Rectal smooth muscle tissue (tissue), 1 donor: ENCODE data around the gene RGS16.

Experiments used
- H3K27ac ChIP-seq: one replicate; pipeline ENCODE4 v1.7.0; 2013; ENCODE audit warnings: low read depth, low read length, inconsistent platforms
- H3K27me3 ChIP-seq: one replicate; pipeline ENCODE4 v1.7.0; 2013; ENCODE audit warnings: low read length; ENCODE audit not compliant: control insufficient read depth, insufficient read depth
- H3K36me3 ChIP-seq: one replicate; pipeline ENCODE4 v1.7.0; 2013; ENCODE audit warnings: low read length; ENCODE audit not compliant: control insufficient read depth, insufficient read depth
- H3K4me1 ChIP-seq: one replicate; pipeline ENCODE4 v1.7.0; 2013; ENCODE audit warnings: low read length; ENCODE audit not compliant: control insufficient read depth, insufficient read depth
- H3K4me3 ChIP-seq: one replicate; pipeline ENCODE4 v1.7.0; 2013; ENCODE audit warnings: low read length
- H3K9ac ChIP-seq: one replicate; pipeline ENCODE4 v1.7.0; 2013; ENCODE audit warnings: low read length

RGS16 gene

GRCh38 chr1:182604175-182605164 is at the start of gene RGS16:
TSS of gene RGS16 (minus strand) at chr1:182604389. CDS start at chr1:182604259, 130 bp downstream.
- Histone ChIP-seq H3K4me1 (peaks cover 5% of the 10 kb centered on the region), H3K9ac (peak within 1 kb of the TSS; percentile 53), H3K4me3 (peak within 1 kb of the TSS; percentile 80), H3K36me3 (peaks cover 2% of the 10 kb centered on the region), H3K27ac (peak within 1 kb of the TSS; percentile 58), H3K27me3 (no peaks in the 10 kb centered on the region)

GRCh38 chr1:182653986-182654385 is 49.8 kb upstream of the RGS16 start:
- H3K9ac ChIP-seq = no peak overlapping the region
- no peak overlapping the region for H3K27ac ChIP-seq
- H3K27me3 ChIP-seq = no peaks in the 10 kb centered on the region
- H3K4me1 ChIP-seq = no peaks in the 10 kb centered on the region
- H3K4me3 ChIP-seq = no peak overlapping the region
- no peaks in the 10 kb centered on the region for H3K36me3 ChIP-seq

- H3K4me3 ChIP-seq = no peak overlapping the region
- H3K27ac ChIP-seq = no peak overlapping the region
- no peaks in the 10 kb centered on the region for H3K4me1 ChIP-seq
- no peaks in the 10 kb centered on the region for H3K36me3 ChIP-seq
- H3K27me3 ChIP-seq = no peaks in the 10 kb centered on the region
- H3K9ac ChIP-seq = no peak overlapping the region
These were observed 48.7 kb upstream of the RGS16 start for GRCh38 chr1:182652933-182653332.

- H3K4me1 ChIP-seq = no peaks in the 10 kb centered on the region
- H3K4me3 ChIP-seq = no peak overlapping the region
- no peaks in the 10 kb centered on the region for H3K27me3 ChIP-seq
- H3K36me3 ChIP-seq = no peaks in the 10 kb centered on the region
- H3K27ac ChIP-seq = no peak overlapping the region
- no peak overlapping the region for H3K9ac ChIP-seq
These were observed 47.1 kb upstream of the RGS16 start for GRCh38 chr1:182651339-182651724.

- Histone ChIP-seq H3K27ac (no peak overlapping the region), H3K9ac (no peak overlapping the region), H3K4me3 (no peak overlapping the region), H3K36me3 (no peaks in the 10 kb centered on the region), H3K4me1 (no peaks in the 10 kb centered on the region), H3K27me3 (no peaks in the 10 kb centered on the region)
These were observed 46.6 kb upstream of the RGS16 start for GRCh38 chr1:182650678-182651338.

GRCh38 chr1:182649041-182649440 is 44.9 kb upstream of the RGS16 start:
- Histone ChIP-seq H3K27ac (no peak overlapping the region), H3K4me3 (no peak overlapping the region), H3K36me3 (no peaks in the 10 kb centered on the region), H3K27me3 (no peaks in the 10 kb centered on the region), H3K9ac (no peak overlapping the region), H3K4me1 (no peaks in the 10 kb centered on the region)

GRCh38 chr1:182646739-182647138 is 42.5 kb upstream of the RGS16 start:
- H3K27ac ChIP-seq = no peak overlapping the region
- no peaks in the 10 kb centered on the region for H3K27me3 ChIP-seq
- no peak overlapping the region for H3K4me3 ChIP-seq

GRCh38 chr1:182644886-182645285 is 40.7 kb upstream of the RGS16 start:
- no peak overlapping the region for H3K9ac ChIP-seq
- H3K4me1 ChIP-seq = no peaks in the 10 kb centered on the region
- H3K27ac ChIP-seq = no peak overlapping the region
- H3K4me3 ChIP-seq = no peak overlapping the region
- H3K36me3 ChIP-seq = no peaks in the 10 kb centered on the region
- no peaks in the 10 kb centered on the region for H3K27me3 ChIP-seq

More at GRCh38 chr1:182646739-182647138, 42.5 kb upstream of the RGS16 start:
- no peaks in the 10 kb centered on the region for H3K36me3 ChIP-seq
- no peaks in the 10 kb centered on the region for H3K4me1 ChIP-seq
- H3K9ac ChIP-seq = no peak overlapping the region

GRCh38 chr1:182643699-182644098 is 39.5 kb upstream of the RGS16 start:
- H3K27ac ChIP-seq = no peak overlapping the region
- H3K36me3 ChIP-seq = no peaks in the 10 kb centered on the region
- H3K4me3 ChIP-seq = no peak overlapping the region

GRCh38 chr1:182642461-182642860 is 38.3 kb upstream of the RGS16 start:
- Histone ChIP-seq H3K9ac (no peak overlapping the region), H3K27ac (no peak overlapping the region), H3K27me3 (no peaks in the 10 kb centered on the region), H3K4me1 (no peaks in the 10 kb centered on the region), H3K4me3 (no peak overlapping the region), H3K36me3 (no peaks in the 10 kb centered on the region)

More at GRCh38 chr1:182643699-182644098, 39.5 kb upstream of the RGS16 start:
- no peak overlapping the region for H3K9ac ChIP-seq
- no peaks in the 10 kb centered on the region for H3K4me1 ChIP-seq
- H3K27me3 ChIP-seq = no peaks in the 10 kb centered on the region

GRCh38 chr1:182641561-182641960 is 37.4 kb upstream of the RGS16 start:
- H3K4me3 ChIP-seq = no peak overlapping the region
- H3K36me3 ChIP-seq = no peaks in the 10 kb centered on the region
- H3K27me3 ChIP-seq = no peaks in the 10 kb centered on the region
- H3K9ac ChIP-seq = no peak overlapping the region
- H3K27ac ChIP-seq = no peak overlapping the region
- H3K4me1 ChIP-seq = no peaks in the 10 kb centered on the region

- no peaks in the 10 kb centered on the region for H3K36me3 ChIP-seq
- no peak overlapping the region for H3K9ac ChIP-seq
- H3K4me1 ChIP-seq = no peaks in the 10 kb centered on the region
- H3K27ac ChIP-seq = no peak overlapping the region
- no peaks in the 10 kb centered on the region for H3K27me3 ChIP-seq
- H3K4me3 ChIP-seq = no peak overlapping the region
These were observed 35.1 kb upstream of the RGS16 start for GRCh38 chr1:182639330-182639729.
